SK-N-SH (cell line): ENCODE measurements around the gene THBS2.

ENCODE experiments used
- CTCF ChIP-seq: fragments of 200-600 bp; sonication (generic); IDR thresholded peaks from 2 replicates; pipeline ENCODE4 v1.6.1; 2017; ENCODE audit warnings: antibody characterized with exemption, mild to moderate bottlenecking, moderate library complexity
- ELF1 ChIP-seq: IDR thresholded peaks from 2 replicates; pipeline ENCODE4 v1.4.0; 2012
- EP300 ChIP-seq, 2 experiments: IDR thresholded peaks; 2 replicates each; pipeline versions ENCODE4 v1.4.0 to v1.6.1; 2012; ENCODE audit warnings: borderline replicate concordance in 1 of 2, low read depth in 1 of 2, low read length in 1 of 2
- JUND ChIP-seq: IDR thresholded peaks from 2 replicates; pipeline ENCODE4 v1.4.0; 2012
- PBX3 ChIP-seq: IDR thresholded peaks from 2 replicates; pipeline ENCODE4; 2012
- POLR2AphosphoS5 ChIP-seq: IDR thresholded peaks from 2 replicates; pipeline ENCODE4 v1.6.1; 2012; ENCODE audit warnings: low read depth, low read length
- RCOR1 ChIP-seq: fragments of 150-350 bp; IDR thresholded peaks from 2 replicates; pipeline ENCODE4 v1.6.1; 2017; ENCODE audit warnings: antibody characterized with exemption, low read length
- RFX5 ChIP-seq: IDR thresholded peaks from 2 replicates; pipeline ENCODE4 v1.6.1; 2012; ENCODE audit warnings: mild to moderate bottlenecking, improper control_type of control experiment, low read length
- SIN3A ChIP-seq: IDR thresholded peaks from 2 replicates; pipeline ENCODE4 v1.6.1; 2012; ENCODE audit warnings: low read depth, mild to moderate bottlenecking, low read length, moderate library complexity, borderline replicate concordance
- TEAD4 ChIP-seq: IDR thresholded peaks from 2 replicates; pipeline ENCODE4 v1.4.0; 2012; ENCODE audit warnings: mild to moderate bottlenecking, borderline replicate concordance; ENCODE audit not compliant: insufficient read depth

DNA sequence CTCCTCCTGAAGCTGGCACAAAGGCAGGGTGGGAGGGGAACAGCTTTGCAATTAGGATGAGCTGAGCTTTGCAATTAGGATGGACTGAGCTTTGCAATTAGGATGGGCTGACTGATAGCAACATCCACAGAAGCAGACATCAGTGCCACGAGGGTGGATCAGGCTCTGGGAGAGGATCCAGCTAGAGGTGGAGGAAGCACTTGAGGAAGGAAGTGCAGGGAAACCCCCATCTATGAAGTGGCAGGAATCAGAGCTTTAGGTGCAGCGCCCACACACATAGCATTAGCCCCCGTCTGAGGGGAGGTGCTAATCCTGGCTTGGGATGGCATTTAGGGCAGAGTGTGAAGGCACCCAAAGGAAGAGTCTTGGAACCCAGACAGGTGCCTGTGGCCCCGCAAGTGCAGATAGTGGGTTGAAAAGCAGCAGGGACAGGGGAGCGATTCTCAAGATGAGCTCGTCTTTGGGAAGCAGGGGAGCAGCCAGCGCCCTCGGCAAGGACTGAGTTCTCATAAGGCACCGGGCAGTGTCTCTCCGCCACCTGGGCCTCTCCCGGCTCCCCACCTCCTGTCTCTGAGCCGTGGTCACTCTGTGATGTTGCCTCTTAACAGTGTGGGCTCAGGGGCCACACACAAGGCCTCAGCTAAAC is 12.0 kb upstream of the THBS2 start:
- TF ChIP-seq JUND: no peak
- no peak for TF ChIP-seq POLR2AphosphoS5
- TF ChIP-seq CTCF: no peak
- TF ChIP-seq RFX5: no peak
- no peak for TF ChIP-seq PBX3
- TF ChIP-seq RCOR1: no peak
- no peak for TF ChIP-seq SIN3A
- TF ChIP-seq EP300 (IDR thresholded peaks at IDR 0.05; ENCODE audit: borderline replicate concordance in 1 of 2, low read depth in 1 of 2, low read length in 1 of 2): no peak
- no peak for TF ChIP-seq TEAD4
- no peak for TF ChIP-seq ELF1
